Thyroid gland (tissue), 4 donors: ENCODE data around the gene ABCB8. TPM values are rescaled to one million over a fixed set of nuclear protein-coding genes. Genes with fewer than 3 reads are reported as not detected.
"Not testable (repeated sequence)": the region's sequence is repeated elsewhere in the genome, so short reads cannot be mapped to it uniquely, and the experiment has no call there.

ENCODE experiments used
- DNase-seq, 2 donors: peaks; one replicate each; pipeline ENCODE4 v3.0.0-alpha.2; 2019
- H3K27ac ChIP-seq, 3 donors: fragments of 200-600 bp; sonication (generic); 1 replicate in 2 of 3; 2 replicates in 1 of 3; pipeline ENCODE4 v1.5.1; 2016 to 2019; ENCODE audit warnings: mild to moderate bottlenecking in 1 of 3, moderate library complexity in 1 of 3
- H3K27me3 ChIP-seq: fragments of 200-600 bp; sonication (generic); one replicate; pipeline ENCODE4 v1.5.1; 2019
- H3K36me3 ChIP-seq, 2 donors: fragments of 200-600 bp; sonication (generic); one replicate each; pipeline ENCODE4 v1.5.1; 2016 to 2019
- H3K4me1 ChIP-seq, 2 donors: fragments of 200-600 bp; sonication (generic); one replicate each; pipeline ENCODE4 v1.5.1; 2017 to 2019
- H3K4me3 ChIP-seq, 3 donors: fragments of 200-600 bp; sonication (generic); replicated peaks in 1 of 3; 1 replicate in 2 of 3; 2 replicates in 1 of 3; pipeline ENCODE4 v1.5.1; 2016; ENCODE audit warnings: mild to moderate bottlenecking in 1 of 3
- H3K9me3 ChIP-seq: fragments of 200-600 bp; sonication (generic); one replicate; pipeline ENCODE4 v1.5.1; 2017
- POLR2A ChIP-seq, 2 donors: fragments of 450-650 bp; IDR thresholded peaks; one replicate each; pipeline ENCODE4 v1.6.1; 2017; ENCODE audit warnings: antibody characterized with exemption in 2 of 2, mild to moderate bottlenecking in 2 of 2, moderate library complexity in 1 of 2
- WGBS, 2 donors: methylation state at CpG; one replicate each; pipeline ENCODE4 v1.1.5; 2017; 5-methylcytosine and 5-hydroxymethylcytosine counted together
- intact Hi-C: fragments of 100-400 bp; cut with DNase I; formaldehyde crosslinking; loops from one replicate; pipeline ENCODE4 v1.15.1; 2023
- total RNA-seq, 4 donors: library from RNA; depleted of rRNA; stranded (reverse); fragments of >200 nt; gene quantifications; one replicate each; pipeline ENCODE4 v1.2.3, GENCODE V29; 2016
- TF ChIP-seq, protein P1 (sequence below), 6 experiments: fragments of 200-600 bp in 3 of 6; fragments of 450-650 bp in 3 of 6; sonication (generic) in 3 of 6; IDR thresholded peaks; one replicate each; pipeline ENCODE4 v1.5.1; 2016 to 2019; ENCODE audit warnings: antibody characterized with exemption in 6 of 6, mild to moderate bottlenecking in 2 of 6, inconsistent platforms in 1 of 6, moderate library complexity in 1 of 6

The ABCB8 gene
- total RNA-seq, 4 donors from 2014 or later: 39.0 to 74.2 (median 60.9) TPM

DNA sequence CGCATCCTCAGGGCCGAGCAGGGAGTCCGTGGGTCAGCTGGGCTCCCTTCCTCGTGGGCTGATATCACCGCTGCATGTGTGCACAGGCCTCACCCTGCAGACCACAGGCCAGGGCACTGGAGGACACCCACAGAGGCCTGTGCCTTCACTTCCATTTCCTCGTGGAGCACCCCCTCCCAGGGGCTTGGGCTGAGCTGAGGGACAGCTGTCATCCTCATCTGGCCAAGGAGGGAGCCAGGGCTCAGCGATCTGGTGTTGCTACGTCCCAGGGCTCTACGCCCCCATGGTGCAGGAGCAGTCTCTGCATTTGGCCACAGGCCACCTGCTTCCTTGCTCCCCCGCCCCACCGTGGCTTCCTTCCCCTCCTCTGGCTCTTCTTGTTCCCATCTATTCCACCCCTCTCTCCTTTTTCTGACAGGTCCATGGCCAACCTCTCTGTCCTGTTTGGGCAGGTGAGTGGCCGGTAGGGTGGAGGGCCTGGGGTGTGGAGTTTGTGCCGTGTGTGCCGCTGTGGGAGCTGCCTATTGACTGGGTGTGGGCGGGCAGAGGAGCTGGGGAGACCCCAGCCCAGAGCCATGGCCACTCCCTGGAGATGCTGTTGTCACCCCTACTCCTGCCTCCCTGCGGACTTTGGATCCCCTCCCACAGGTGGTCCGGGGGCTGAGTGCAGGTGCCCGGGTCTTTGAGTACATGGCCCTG is 11.7 kb downstream of the ABCB8 start:
- Histone ChIP-seq H3K36me3 (peaks cover 20 to 21% of the 10 kb centered on the region in 2 donors), H3K27ac (no peak overlapping the region)
- intact Hi-C loops: no loop called here

DNA sequence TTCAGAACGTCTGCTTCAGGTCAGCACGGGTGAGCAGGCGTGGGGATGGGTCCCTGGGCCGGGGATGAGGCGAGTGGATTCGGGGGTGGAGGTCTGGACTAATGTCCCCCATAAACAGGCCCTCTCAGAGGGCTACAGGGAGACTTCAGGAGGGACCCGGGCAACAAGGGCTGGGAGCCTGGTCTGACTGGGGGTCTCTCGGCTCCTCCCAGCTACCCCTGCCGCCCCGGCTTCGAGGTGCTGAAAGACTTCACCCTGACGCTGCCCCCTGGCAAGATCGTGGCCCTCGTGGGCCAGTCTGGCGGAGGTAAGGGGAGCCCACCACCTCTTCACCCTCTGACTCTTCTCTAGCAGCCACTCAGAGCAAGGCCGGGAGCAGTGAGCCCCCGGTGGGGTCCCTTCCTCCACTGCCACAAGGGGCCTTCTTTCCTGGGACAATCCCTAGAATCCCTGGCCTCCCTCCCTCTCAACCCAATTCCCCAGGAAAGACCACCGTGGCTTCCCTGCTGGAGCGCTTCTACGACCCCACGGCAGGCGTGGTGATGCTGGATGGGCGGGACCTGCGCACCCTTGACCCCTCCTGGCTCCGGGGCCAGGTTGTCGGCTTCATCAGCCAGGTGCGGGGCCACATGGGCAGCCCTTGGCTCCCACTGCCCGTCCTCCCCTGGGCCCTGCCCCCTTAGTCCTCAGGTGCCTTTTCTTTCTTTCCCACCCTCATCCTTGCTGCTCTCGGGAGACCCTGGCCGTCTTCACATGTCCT is 12.5 kb downstream of the ABCB8 start:
- Histone ChIP-seq H3K27me3 (no peaks in the 10 kb centered on the region), H3K4me3 (no peak overlapping the region), H3K4me1 (peaks cover 0 to 16% of the 10 kb centered on the region in 2 donors), H3K27ac (no peak overlapping the region), H3K9me3 (no peaks in the 10 kb centered on the region), H3K36me3 (peaks cover 12 to 15% of the 10 kb centered on the region in 2 donors)
- no peak for DNase-seq
- 93 to 94% methylated on average over 20 to 26 of the region's 30 CpGs for WGBS, 2 donors
- intact Hi-C loops: no loop called here
- TF ChIP-seq, protein P1, sequence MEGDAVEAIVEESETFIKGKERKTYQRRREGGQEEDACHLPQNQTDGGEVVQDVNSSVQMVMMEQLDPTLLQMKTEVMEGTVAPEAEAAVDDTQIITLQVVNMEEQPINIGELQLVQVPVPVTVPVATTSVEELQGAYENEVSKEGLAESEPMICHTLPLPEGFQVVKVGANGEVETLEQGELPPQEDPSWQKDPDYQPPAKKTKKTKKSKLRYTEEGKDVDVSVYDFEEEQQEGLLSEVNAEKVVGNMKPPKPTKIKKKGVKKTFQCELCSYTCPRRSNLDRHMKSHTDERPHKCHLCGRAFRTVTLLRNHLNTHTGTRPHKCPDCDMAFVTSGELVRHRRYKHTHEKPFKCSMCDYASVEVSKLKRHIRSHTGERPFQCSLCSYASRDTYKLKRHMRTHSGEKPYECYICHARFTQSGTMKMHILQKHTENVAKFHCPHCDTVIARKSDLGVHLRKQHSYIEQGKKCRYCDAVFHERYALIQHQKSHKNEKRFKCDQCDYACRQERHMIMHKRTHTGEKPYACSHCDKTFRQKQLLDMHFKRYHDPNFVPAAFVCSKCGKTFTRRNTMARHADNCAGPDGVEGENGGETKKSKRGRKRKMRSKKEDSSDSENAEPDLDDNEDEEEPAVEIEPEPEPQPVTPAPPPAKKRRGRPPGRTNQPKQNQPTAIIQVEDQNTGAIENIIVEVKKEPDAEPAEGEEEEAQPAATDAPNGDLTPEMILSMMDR (IDR thresholded peaks at IDR 0.05): no peak
- TF ChIP-seq POLR2A (IDR thresholded peaks at IDR 0.05): no peak

More for the DNA sequence above, 11.7 kb downstream of the ABCB8 start:
- Histone ChIP-seq H3K4me1 (peaks cover 0 to 16% of the 10 kb centered on the region in 2 donors), H3K27me3 (no peaks in the 10 kb centered on the region), H3K9me3 (no peaks in the 10 kb centered on the region), H3K4me3 (no peak overlapping the region)
- DNase-seq: no peak
- WGBS, 2 donors: 66 to 84% methylated on average over 15 of the region's 18 CpGs
- TF ChIP-seq, protein P1 (IDR thresholded peaks at IDR 0.05): no peak
- no peak for TF ChIP-seq POLR2A (IDR thresholded peaks at IDR 0.05)

DNA sequence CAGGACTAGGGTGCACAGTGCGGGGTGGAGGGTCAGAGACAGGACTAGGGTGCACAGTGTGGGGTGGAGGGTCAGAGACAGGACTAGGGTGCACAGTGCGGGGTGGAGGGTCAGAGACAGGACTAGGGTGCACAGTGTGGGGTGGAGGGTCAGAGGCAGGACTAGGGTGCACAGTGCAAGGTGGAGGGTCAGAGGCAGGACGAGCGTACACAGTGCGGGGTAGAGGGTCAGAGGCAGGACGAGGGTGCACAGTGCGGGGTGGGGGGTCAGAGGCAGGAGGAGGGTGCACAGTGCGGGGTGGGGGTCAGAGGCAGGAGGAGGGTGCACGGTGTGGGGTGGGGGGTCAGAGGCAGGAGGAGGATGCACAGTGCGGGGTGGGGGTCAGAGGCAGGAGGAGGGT is 15.2 kb downstream of the ABCB8 start:
- H3K4me3 ChIP-seq, intact Hi-C loops, H3K27me3 ChIP-seq, H3K27ac ChIP-seq, H3K9me3 ChIP-seq, DNase-seq, H3K36me3 ChIP-seq: not testable (repeated sequence)
- peaks cover 0 to 22% of the 10 kb centered on the region in 2 donors for H3K4me1 ChIP-seq
- WGBS, 2 donors: 91 to 95% methylated on average over 10 of the region's 10 CpGs

DNA sequence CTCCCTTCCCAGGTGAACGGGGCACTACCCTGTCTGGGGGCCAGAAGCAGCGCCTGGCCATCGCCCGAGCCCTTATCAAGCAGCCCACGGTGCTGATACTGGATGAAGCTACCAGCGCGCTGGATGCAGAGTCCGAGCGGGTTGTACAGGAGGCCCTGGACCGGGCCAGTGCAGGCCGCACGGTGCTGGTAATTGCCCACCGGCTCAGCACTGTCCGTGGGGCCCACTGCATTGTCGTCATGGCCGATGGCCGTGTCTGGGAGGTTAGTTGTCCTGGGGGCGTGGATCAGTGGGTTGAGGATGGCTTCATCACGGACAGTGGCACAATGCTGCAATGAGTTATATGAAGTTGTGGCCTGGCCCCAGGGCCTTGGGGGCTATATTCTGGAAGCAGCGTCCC is 15.7 kb downstream of the ABCB8 start:
- Histone ChIP-seq H3K4me3 (no peak overlapping the region), H3K9me3 (no peaks in the 10 kb centered on the region), H3K36me3 (peaks cover 0 to 3% of the 10 kb centered on the region in 2 donors), H3K27ac (no peak overlapping the region), H3K4me1 (peaks cover 0 to 17% of the 10 kb centered on the region in 2 donors), H3K27me3 (no peaks in the 10 kb centered on the region)
- intact Hi-C loops: no loop called here
- 92% methylated on average over 13 to 20 of the region's 20 CpGs for WGBS, 2 donors
- TF ChIP-seq POLR2A (IDR thresholded peaks at IDR 0.05): no peak
- TF ChIP-seq, protein P1 (IDR thresholded peaks at IDR 0.05): no peak
- DNase-seq: no peak

DNA sequence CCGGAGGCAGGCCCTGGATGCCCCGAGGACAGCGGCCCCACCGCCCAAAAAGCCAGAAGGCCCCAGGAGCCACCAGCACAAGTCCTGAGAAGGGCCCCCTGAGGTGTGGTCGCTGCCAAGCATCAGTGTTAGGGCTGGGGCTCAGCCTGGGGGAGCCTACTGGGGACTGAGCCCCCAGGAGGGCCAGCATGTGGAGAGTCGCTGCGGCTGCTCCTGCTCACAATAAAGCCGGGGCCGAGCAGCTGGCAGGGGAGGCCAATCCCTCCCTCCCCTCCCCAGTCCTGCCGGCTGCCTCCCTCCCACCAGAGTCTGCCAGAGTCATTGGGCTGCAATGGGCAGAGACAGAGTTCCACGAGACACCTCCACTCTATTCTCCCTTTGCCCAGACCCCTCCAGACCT is 17.0 kb downstream of the ABCB8 start:
- Histone ChIP-seq H3K4me3 (no peak overlapping the region), H3K27ac (no peak overlapping the region), H3K9me3 (no peaks in the 10 kb centered on the region), H3K36me3 (peaks cover 0 to 3% of the 10 kb centered on the region in 2 donors), H3K27me3 (no peaks in the 10 kb centered on the region), H3K4me1 (peaks cover 0 to 7% of the 10 kb centered on the region in 2 donors)
- 82 to 84% methylated on average over 6 to 9 of the region's 11 CpGs for WGBS, 2 donors
- no peak for DNase-seq
- TF ChIP-seq POLR2A (IDR thresholded peaks at IDR 0.05): no peak
- TF ChIP-seq, protein P1 (IDR thresholded peaks at IDR 0.05): no peak
- intact Hi-C loops: no loop called here
